Measurements from ENCODE around the gene ASXL1.

ASXL1 gene

DNA sequence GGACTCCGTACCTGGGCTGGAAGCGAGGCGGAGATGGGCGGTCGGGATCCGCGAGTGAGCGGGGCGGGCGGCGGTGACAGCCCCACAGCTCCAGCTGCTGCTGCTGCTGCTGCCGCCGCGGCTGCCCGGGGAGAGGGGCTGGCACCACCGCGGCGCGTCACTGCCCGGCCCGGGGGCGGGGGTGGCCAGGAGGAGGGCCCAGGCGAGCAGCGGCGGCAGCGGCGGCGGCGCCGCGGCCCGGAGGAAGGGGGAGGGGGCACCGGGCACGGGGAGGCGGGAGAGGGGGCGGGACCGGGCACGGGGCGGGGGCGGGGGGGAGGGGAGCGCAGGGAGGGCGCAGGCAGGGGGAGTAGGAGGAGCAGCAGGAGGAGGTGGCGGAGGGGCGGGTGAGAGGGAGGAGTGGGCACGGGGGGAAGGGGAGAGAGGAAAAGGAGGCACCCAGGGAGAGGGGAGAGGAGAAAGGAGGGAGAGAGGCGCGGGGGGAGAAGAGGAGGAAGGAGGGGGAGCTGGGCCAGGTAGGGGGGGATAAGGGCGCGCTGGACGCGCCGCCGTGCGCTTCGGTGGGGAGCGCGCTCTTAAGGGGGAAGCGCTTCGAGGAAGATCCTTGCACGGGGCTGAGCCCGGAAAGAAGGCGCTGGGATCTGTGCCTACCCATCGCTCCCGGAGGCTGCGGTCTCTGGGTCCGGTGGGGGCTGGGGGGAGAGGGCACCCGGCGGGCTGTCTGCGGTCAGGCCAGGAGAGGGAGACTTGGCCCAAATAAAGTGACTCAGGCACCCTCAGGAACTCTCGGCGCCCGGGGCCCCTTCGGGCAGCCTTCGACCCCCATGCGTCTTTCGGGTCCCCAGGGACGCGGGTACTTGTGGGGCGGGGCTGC lies 125.5 kb downstream of the ASXL1 start:
- peak; percentile 78 for DNase-seq

DNA sequence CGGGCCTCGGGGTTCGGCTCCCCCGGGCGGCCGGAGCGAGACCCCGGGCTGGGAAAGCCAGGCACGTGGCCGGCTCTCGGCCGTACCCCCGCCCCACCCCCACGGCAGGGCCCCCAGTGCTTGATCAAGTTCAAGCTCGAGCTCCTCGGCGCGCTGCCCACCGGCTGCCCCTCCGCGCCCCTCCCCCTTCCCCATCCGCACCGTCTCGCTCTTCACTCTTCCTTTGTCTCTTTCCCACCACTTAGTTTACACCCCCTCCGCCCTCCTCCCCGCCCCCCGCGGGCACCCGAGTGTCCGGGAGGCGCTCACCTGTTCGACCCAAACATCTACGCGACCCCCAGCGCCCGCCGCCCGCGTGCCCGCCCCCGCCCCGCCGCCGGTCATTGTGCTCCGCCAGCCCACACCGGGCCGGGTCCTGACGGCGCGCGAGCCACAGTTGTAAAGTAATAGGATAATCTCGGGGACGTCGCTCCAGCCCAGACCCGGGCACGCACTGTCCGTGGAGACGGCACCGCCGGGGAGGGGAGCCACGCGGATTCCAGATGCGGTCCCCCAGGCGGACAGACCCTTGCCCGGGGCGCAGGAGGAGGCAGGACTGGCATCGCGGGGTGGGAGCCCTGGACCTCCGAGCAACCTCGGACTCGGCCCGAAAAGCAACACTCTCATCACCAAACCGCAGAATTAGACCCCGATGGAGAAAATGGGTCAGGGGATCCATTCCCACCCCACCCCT lies 126.3 kb downstream of the ASXL1 start:
- DNase-seq, result peak; percentile 61

DNA sequence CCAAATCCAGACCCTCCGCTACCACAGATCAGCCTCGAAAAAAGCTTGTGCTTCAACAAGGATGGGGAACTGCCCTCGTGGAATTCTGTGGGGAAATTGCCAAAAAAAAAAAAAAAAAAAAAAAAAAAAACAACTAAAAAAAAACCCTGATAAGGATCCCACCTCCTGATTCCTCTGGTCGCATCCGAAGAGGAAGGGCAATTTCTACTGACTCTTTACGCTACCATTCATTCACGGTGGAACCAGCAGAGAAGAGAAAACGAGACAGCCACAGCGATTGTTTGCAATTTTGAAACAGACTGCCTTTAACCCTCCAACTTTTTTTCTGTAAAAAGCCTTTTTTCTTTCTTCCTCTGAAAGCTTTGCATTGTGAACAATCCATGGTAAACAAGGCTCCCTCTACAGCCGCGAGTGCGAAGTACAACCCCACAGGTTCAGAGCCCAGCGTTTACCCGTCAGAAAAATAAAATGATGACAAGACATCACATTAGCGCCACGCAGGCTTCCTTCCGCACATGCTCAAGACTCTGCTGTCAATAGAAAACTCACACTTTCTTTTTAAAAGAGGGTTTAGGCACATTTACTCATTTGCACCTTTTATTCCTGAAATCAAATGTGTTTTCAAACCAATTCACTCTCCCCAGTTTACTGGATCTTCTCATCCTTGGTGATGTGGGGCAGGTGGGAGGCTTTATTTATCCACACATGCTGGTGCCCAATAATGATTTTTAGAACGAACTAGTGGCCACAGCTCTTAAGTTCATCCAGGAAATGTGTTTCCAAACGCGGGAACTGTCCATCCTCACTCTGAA lies 127.0 kb downstream of the ASXL1 start:
- DNase-seq, result peak; percentile 77

DNA sequence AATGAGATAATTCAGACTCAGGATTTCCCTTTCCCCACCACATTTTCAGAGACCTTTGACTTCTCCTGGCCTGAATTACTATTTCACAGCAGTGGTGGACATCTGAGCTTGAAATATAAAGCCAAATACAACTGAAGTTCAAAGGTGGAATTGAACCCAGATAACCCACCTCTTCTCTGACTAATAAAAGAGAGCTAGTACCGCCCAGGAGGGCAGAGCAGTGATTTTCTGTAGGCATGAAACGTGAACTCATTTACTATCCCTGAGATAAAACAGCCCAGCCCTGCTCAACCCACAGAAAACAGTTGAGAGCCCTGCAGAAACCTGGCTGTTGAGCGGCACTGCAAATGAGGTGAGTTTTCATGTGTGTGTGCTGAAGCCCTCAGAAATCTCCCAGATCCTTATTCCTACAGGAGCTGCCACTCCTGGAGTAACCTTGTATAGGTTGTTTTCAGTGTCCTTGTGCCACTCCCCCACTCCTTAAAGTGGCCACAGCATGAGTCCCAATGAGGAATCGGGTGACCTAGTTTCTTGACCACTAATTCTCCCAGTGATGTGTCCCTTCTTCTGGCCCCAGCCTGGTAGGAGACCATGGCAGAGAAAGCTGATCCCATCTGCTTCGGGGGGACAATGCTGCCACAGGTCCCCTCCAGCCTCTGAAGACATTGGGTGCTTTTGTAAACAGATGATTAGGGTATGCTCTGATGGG lies 127.8 kb downstream of the ASXL1 start:
- DNase-seq, result no peak

DNA sequence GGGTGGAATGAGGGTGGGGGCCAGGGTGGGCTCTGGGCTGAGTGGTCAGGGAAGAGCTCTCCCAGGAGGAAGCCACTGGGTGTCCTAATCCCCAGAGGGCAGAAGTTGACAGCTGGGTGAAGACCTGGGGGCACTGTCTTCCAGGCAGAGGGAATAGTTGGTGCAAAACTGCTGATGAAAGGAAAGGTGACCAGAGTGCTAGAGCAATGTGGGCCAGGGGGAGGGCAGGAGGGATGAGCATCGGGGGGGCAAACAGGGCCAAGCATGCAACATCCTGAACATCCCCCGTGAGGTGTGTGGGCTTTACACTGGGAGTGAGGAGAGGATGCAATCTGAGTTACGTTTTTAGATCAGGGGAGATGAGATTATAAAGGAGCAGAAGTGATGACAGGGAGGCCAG lies 129.2 kb downstream of the ASXL1 start:
- DNase-seq, result no peak

DNA sequence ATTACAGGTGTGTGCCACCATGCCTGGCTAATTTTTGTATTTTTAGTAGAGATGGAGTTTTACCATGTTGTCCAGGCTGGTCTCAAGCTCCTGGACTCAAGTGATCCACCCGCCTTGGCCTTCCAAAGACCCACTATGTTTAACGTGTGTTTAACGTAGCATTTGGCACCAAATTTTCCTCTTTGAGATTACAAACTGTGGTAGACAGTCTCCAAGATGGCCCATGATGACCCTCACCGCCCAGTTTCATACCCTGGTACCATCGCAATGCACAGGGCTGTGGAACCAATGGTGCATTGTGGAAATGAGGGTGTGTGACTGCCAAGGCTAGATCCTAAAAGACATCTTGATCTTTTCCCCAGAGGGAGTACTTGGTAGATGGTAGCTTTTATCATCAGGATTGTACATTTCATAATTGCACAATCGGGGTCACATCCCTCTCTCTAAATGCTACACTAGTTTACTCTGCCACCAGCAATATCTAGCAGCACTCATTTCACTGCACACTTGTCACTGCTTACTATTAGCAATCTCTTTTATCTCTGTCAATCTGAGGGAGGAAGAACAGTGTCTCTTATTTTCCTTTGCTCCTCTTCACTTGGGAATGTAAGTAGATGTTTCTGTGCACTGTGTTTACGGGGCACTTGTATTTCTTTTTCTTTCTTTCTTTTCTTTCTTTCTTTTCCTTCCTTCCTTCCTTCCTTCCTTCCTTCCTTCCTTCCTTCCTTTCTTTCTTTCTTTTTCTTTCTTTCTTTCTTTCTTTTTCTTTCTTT lies 130.1 kb downstream of the ASXL1 start:
- DNase-seq, result no peak

Measured in NCI-H526 treated with DMSO at 0.1 percent for 48 hours (cell line).